Activated CD8-positive, alpha-beta T cell treated with anti-CD3 and anti-CD28 coated beads for 36 hours (primary cell): ENCODE measurements around the gene EPS8. TPM values are rescaled to one million over a fixed set of nuclear protein-coding genes. Genes with fewer than 3 reads are reported as not detected.
"Not testable (repeated sequence)": the region's sequence is repeated elsewhere in the genome, so short reads cannot be mapped to it uniquely, and the experiment has no call there.

Experiments
- ATAC-seq: fragments of 200-7000 bp; cut with Tn5 transposase; one replicate; pipeline ENCODE4 v1.10.0; 2021; ENCODE audit warnings: mild to moderate bottlenecking, moderate library complexity
- CTCF ChIA-PET: fragments of 350-600 bp; sonication (Branson Sonifier 250); formaldehyde crosslinking; loops from one replicate; lab custom pipeline; 2021; ENCODE audit warnings: antibody characterized with exemption; lab: Charles Lee
- POLR2A ChIA-PET: fragments of 350-600 bp; sonication (Branson Sonifier 250); formaldehyde crosslinking; loops from one replicate; lab custom pipeline; 2021; ENCODE audit warnings: antibody characterized with exemption; lab: Charles Lee
- DNase-seq: peaks from one replicate; pipeline ENCODE4 v3.0.0-alpha.2; 2020
- H3K27ac Mint-ChIP-seq: one replicate; pipeline ENCODE4 v1.8.0; 2021; ENCODE audit warnings: mild to moderate bottlenecking, mixed read lengths
- H3K27me3 Mint-ChIP-seq: one replicate; pipeline ENCODE4 v1.8.0; 2021; ENCODE audit warnings: mixed read lengths
- H3K36me3 Mint-ChIP-seq: one replicate; pipeline ENCODE4 v1.8.0; 2021; ENCODE audit warnings: low read depth, mixed read lengths
- H3K4me1 Mint-ChIP-seq: one replicate; pipeline ENCODE4 v1.8.0; 2021; ENCODE audit warnings: low read depth, mixed read lengths
- H3K4me3 Mint-ChIP-seq: one replicate; pipeline ENCODE4 v1.8.0; 2021; ENCODE audit warnings: mild to moderate bottlenecking, moderate library complexity, mixed read lengths
- H3K9me3 Mint-ChIP-seq: one replicate; pipeline ENCODE4 v1.8.0; 2021; ENCODE audit warnings: mixed read lengths
- CTCF ChIP-seq: fragments of 200-600 bp; IDR thresholded peaks from one replicate; pipeline ENCODE4 v1.8.0; 2022; ENCODE audit warnings: antibody characterized with exemption, mild to moderate bottlenecking
- intact Hi-C: fragments of 100-400 bp; cut with micrococcal nuclease; formaldehyde crosslinking; loops from one replicate; pipeline ENCODE4 v1.10.0; 2022
- total RNA-seq, 2 experiments: library from RNA; stranded (reverse); gene quantifications; one replicate each; pipeline ENCODE4 v1.2.3, GENCODE V29; 2021

Gene EPS8
- total RNA-seq, 2 experiments from 2014 or later: 1.8 to 2.3 TPM

- no peaks in the 10 kb centered on the region for H3K36me3 Mint-ChIP-seq
- DNase-seq (no peak), ATAC-seq (no peak)
- intact Hi-C loops: no loop called here
- POLR2A ChIA-PET: no interaction called here
- H3K27me3 Mint-ChIP-seq: peaks cover 9% of the 10 kb centered on the region
- no peaks in the 10 kb centered on the region for H3K4me1 Mint-ChIP-seq
- no peak overlapping the region for H3K27ac Mint-ChIP-seq
- TF ChIP-seq CTCF: no peak
- CTCF ChIA-PET: no interaction called here
- H3K4me3 Mint-ChIP-seq: no peak overlapping the region
- peaks cover 7% of the 10 kb centered on the region for H3K9me3 Mint-ChIP-seq
Measured at GRCh38 chr12:15741082-15741481, 48.1 kb downstream of the EPS8 start.

GRCh38 chr12:15740389-15740788 lies 48.8 kb downstream of the EPS8 start:
- intact Hi-C loops, H3K9me3 Mint-ChIP-seq, CTCF ChIA-PET, DNase-seq, ATAC-seq, H3K4me1 Mint-ChIP-seq, H3K27me3 Mint-ChIP-seq, H3K27ac Mint-ChIP-seq, H3K4me3 Mint-ChIP-seq, H3K36me3 Mint-ChIP-seq: not testable (repeated sequence)
- POLR2A ChIA-PET: interaction anchor here (0.6 kb wide), 1 partner anchor 52 kb away, joined by 3 read pairs; no protein-coding TSS in a partner anchor

- TF ChIP-seq CTCF: no peak
- H3K27me3 Mint-ChIP-seq: peaks cover 9% of the 10 kb centered on the region
- peaks cover 7% of the 10 kb centered on the region for H3K9me3 Mint-ChIP-seq
- POLR2A ChIA-PET: no interaction called here
- no peak overlapping the region for H3K4me3 Mint-ChIP-seq
- H3K27ac Mint-ChIP-seq: no peak overlapping the region
- no peaks in the 10 kb centered on the region for H3K36me3 Mint-ChIP-seq
- ATAC-seq: no peak
- no peaks in the 10 kb centered on the region for H3K4me1 Mint-ChIP-seq
- no peak for DNase-seq
- intact Hi-C loops: no loop called here
- CTCF ChIA-PET: no interaction called here
Measured at GRCh38 chr12:15738438-15739015, 50.7 kb downstream of the EPS8 start.

- no peaks in the 10 kb centered on the region for H3K9me3 Mint-ChIP-seq
- H3K36me3 Mint-ChIP-seq: no peaks in the 10 kb centered on the region
- DNase-seq: no peak
- H3K4me3 Mint-ChIP-seq: no peak overlapping the region
- H3K4me1 Mint-ChIP-seq: no peaks in the 10 kb centered on the region
- H3K27me3 Mint-ChIP-seq: peaks cover 5% of the 10 kb centered on the region
- H3K27ac Mint-ChIP-seq: no peak overlapping the region
- ChIA-PET CTCF (no interaction called here), POLR2A (no interaction called here)
- intact Hi-C loops: no loop called here
- no peak for TF ChIP-seq CTCF
- no peak for ATAC-seq
Measured at GRCh38 chr12:15735837-15736615, 53.2 kb downstream of the EPS8 start.

GRCh38 chr12:15733136-15733535 lies 56.1 kb downstream of the EPS8 start:
- no peak for ATAC-seq
- POLR2A ChIA-PET: no interaction called here
- no peaks in the 10 kb centered on the region for H3K36me3 Mint-ChIP-seq

More at GRCh38 chr12:15733136-15733535, 56.1 kb downstream of the EPS8 start:
- Mint-ChIP-seq H3K4me3 (no peak overlapping the region), H3K9me3 (no peaks in the 10 kb centered on the region), H3K4me1 (no peaks in the 10 kb centered on the region), H3K27ac (no peak overlapping the region), H3K27me3 (peaks cover 3% of the 10 kb centered on the region)
- intact Hi-C loops: no loop called here
- DNase-seq: no peak
- no peak for TF ChIP-seq CTCF
- CTCF ChIA-PET: no interaction called here
